ENCODE results near the gene SLC12A7. TPM values are rescaled to one million over a fixed set of nuclear protein-coding genes. Genes with fewer than 3 reads are reported as not detected.
"Not testable (repeated sequence)": the region's sequence is repeated elsewhere in the genome, so short reads cannot be mapped to it uniquely, and the experiment has no call there.

SLC12A7 gene
- 19.7 TPM for polyA plus RNA-seq (2013)

DNA sequence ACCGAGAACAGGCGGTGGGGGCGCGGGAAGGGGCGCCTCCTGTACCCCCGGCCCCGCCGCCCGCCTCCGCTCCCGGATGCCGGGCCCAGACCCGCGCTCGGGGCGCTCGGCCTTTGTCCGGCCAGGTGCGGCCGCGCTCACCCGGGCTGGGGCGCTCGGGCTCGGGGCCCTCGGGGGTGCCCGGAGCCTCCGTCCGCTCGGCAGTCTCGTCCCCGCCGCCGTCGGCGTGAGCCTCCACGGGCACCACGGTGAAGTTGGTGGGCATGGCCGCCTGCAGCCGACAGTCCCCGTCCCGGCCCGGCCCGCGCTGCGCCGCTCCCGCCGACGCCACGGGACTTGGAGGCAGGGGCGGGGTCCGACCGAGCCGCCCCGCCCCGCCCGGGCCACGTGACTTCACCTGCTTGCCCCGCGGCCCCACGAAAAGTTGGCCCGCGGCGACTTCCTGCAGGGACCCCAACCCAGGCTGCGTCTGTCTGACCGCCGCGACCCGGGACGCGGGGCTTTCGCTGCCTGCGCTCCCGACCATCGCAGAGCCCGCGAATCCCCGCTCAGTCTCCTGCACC lies at the start of gene SLC12A7:
TSS of gene SLC12A7 (minus strand) at position 337 of the 563 bp plus-strand sequence. CDS start at position 265, 72 bp downstream.
- no peaks in the 10 kb centered on the region for H3K27me3 ChIP-seq (replicated peaks in 2 of 5; ENCODE audit: control insufficient read depth in 4 of 5, insufficient read depth in 5 of 5, low read length in 4 of 5)
- POLR2A ChIA-PET: no interaction called here
- H3K9me3 ChIP-seq (ENCODE audit: control extremely low read depth in 1 of 5, control insufficient read depth in 4 of 5, insufficient read depth in 2 of 5, low read depth in 1 of 5, low read length in 4 of 5): no peaks in the 10 kb centered on the region
- CTCF ChIA-PET: no interaction called here
- peaks cover 0 to 11% (median 0%) of the 10 kb centered on the region in 4 experiments for H3K36me3 ChIP-seq (ENCODE audit: control insufficient read depth in 4 of 4, insufficient read depth in 4 of 4, low read length in 3 of 4)
- H3K4me1 ChIP-seq (ENCODE audit: control extremely low read depth in 1 of 4, control insufficient read depth in 4 of 4, insufficient read depth in 4 of 4, low read length in 3 of 4): peaks cover 2 to 59% (median 54%) of the 10 kb centered on the region in 4 experiments
- WGBS (ENCODE audit: insufficient coverage): 0% methylated on average over 58 of the region's 79 CpGs
- peak within 1 kb of the TSS; percentile 54 to 88 (median 81) for H3K4me3 ChIP-seq (ENCODE audit: control insufficient read depth in 1 of 7, extremely low read depth in 1 of 7, insufficient read depth in 4 of 7, low read depth in 2 of 7, low read length in 6 of 7)
- peak within 1 kb of the TSS; percentile 40 to 81 for H3K27ac ChIP-seq (ENCODE audit: insufficient read depth in 1 of 2, low read depth in 1 of 2, low read length in 2 of 2, poor library complexity in 1 of 2, severe bottlenecking in 2 of 2)
- DNase-seq: peak; percentile 29 to 61 (median 44)

DNA sequence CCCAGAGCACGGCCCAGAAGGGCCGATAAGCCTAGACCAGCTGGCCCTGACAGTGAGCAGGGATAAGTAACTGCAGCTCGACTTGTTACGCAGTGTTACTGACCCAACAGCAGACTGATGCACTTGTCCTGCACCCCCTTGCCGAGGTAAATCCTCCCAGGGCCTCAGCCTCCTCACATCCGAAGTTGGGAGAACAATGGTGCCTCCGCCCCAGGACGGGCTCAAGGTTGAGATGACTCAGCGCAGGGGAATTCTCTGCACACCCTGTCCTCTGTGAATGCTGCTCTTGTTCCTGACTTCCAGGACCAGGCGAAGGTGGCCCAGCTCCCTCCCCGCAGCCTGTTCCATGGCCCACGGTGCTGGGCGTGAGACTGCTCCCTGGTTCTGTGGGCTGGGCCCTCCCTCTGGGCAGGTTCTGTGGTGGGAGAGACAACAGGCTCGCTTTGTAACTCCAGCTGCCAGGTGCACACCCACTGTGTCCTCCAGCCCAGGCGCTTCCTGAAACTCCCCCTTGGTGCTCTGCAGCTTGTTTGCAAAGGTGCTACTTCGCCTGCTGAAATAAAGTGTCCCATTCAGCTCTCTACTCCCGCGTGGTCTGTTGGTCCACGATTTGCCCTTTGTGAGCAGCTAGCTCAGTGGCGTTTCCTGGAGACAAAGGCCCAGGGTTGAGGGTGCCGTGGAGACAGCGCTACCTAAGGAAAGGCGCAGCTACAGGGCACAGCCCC lies 49.4 kb upstream of the SLC12A7 start:
- ChIA-PET POLR2A (no interaction called here), CTCF (interaction anchor here (0.6 to 3.7 kb wide), 5 partner anchors 11 to 206 kb away, joined by 3 to 24 read pairs (median 3); no protein-coding TSS in a partner anchor)
- peaks cover 0 to 58% (median 13%) of the 10 kb centered on the region in 5 experiments for H3K27me3 ChIP-seq (replicated peaks in 2 of 5; ENCODE audit: control insufficient read depth in 4 of 5, insufficient read depth in 5 of 5, low read length in 4 of 5)
- DNase-seq: no peak
- 93% methylated on average over 23 of the region's 23 CpGs for WGBS (ENCODE audit: insufficient coverage)
- H3K9me3 ChIP-seq (ENCODE audit: control extremely low read depth in 1 of 5, control insufficient read depth in 4 of 5, insufficient read depth in 2 of 5, low read depth in 1 of 5, low read length in 4 of 5): peaks cover 0 to 7% (median 0%) of the 10 kb centered on the region in 5 experiments
- no peak overlapping the region for H3K4me3 ChIP-seq (ENCODE audit: control insufficient read depth in 1 of 7, extremely low read depth in 1 of 7, insufficient read depth in 4 of 7, low read depth in 2 of 7, low read length in 6 of 7)
- H3K36me3 ChIP-seq (ENCODE audit: control insufficient read depth in 4 of 4, insufficient read depth in 4 of 4, low read length in 3 of 4): no peaks in the 10 kb centered on the region
- no peak overlapping the region for H3K27ac ChIP-seq (ENCODE audit: insufficient read depth in 1 of 2, low read depth in 1 of 2, low read length in 2 of 2, poor library complexity in 1 of 2, severe bottlenecking in 2 of 2)
- H3K4me1 ChIP-seq (ENCODE audit: control extremely low read depth in 1 of 4, control insufficient read depth in 4 of 4, insufficient read depth in 4 of 4, low read length in 3 of 4): no peaks in the 10 kb centered on the region

DNA sequence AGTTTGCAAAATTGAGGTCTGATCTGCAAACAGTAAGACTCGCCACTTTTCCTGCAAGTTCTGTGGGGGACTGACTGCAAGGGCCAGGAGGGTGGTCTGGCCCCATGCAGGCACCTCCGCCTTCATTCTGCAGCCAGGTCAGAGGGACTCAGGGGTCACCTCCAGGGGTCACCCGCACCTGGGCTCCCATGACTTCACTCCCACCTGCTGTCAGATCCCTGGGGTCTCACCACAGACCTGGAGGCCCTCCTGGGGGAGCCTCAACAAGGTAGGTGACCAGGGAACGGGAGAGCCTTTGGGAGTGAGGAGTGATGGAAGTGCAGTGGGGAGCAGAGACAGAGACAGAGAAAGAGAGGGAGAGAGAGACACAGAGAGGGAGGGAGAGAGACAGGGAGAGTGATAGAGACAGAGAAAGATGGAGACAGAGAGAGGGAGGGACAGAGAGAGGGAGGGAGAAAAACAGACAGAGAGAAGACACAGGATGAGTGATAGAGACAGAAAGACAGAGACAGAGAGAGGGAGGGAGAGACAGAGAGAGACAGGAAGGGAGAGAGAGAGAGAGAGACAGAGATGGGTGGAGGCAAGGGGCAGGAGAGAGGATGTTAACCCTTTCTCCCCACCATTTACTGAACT lies 48.0 kb upstream of the SLC12A7 start:
- CTCF ChIA-PET: interaction anchor here (0.6 kb wide), 1 partner anchor 166 kb away, joined by 3 read pairs; no protein-coding TSS in a partner anchor
- DNase-seq: no peak
- Histone ChIP-seq H3K4me1 (ENCODE audit: control extremely low read depth in 1 of 4, control insufficient read depth in 4 of 4, insufficient read depth in 4 of 4, low read length in 3 of 4) (peaks cover 0 to 4% (median 0%) of the 10 kb centered on the region in 4 experiments), H3K27me3 (replicated peaks in 2 of 5; ENCODE audit: control insufficient read depth in 4 of 5, insufficient read depth in 5 of 5, low read length in 4 of 5) (peaks cover 0 to 61% (median 10%) of the 10 kb centered on the region in 5 experiments), H3K27ac (ENCODE audit: insufficient read depth in 1 of 2, low read depth in 1 of 2, low read length in 2 of 2, poor library complexity in 1 of 2, severe bottlenecking in 2 of 2) (no peak overlapping the region), H3K4me3 (ENCODE audit: control insufficient read depth in 1 of 7, extremely low read depth in 1 of 7, insufficient read depth in 4 of 7, low read depth in 2 of 7, low read length in 6 of 7) (no peak overlapping the region), H3K9me3 (ENCODE audit: control extremely low read depth in 1 of 5, control insufficient read depth in 4 of 5, insufficient read depth in 2 of 5, low read depth in 1 of 5, low read length in 4 of 5) (peaks cover 0 to 7% (median 0%) of the 10 kb centered on the region in 5 experiments), H3K36me3 (ENCODE audit: control insufficient read depth in 4 of 4, insufficient read depth in 4 of 4, low read length in 3 of 4) (no peaks in the 10 kb centered on the region)
- 82% methylated on average over 4 of the region's 4 CpGs for WGBS (ENCODE audit: insufficient coverage)
- POLR2A ChIA-PET: no interaction called here

DNA sequence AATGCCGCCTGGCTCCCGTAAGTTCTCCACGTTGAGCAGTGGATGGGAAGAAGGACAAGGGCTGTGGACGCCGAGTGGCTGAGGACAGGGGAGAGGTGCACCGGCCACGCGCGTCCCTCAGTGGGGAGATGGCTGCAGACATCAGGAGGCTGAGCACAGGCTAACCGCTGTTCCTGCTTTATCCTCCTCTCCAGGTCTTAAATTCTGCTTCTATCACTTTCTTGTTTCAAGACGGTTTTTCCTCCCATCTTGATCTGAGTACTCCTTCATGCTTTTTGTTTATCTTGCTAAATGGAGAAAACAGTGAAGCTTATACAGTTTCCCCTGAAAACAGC lies 47.4 kb upstream of the SLC12A7 start:
- 85% methylated on average over 10 of the region's 11 CpGs for WGBS (ENCODE audit: insufficient coverage)
- no peak for DNase-seq
- peaks cover 0 to 7% (median 0%) of the 10 kb centered on the region in 5 experiments for H3K9me3 ChIP-seq (ENCODE audit: control extremely low read depth in 1 of 5, control insufficient read depth in 4 of 5, insufficient read depth in 2 of 5, low read depth in 1 of 5, low read length in 4 of 5)
- peaks cover 0 to 65% (median 15%) of the 10 kb centered on the region in 5 experiments for H3K27me3 ChIP-seq (replicated peaks in 2 of 5; ENCODE audit: control insufficient read depth in 4 of 5, insufficient read depth in 5 of 5, low read length in 4 of 5)
- ChIA-PET CTCF (no interaction called here), POLR2A (interaction anchor here (0.5 kb wide), 1 partner anchor 42 kb away, joined by 3 read pairs; no protein-coding TSS in a partner anchor)
- H3K4me1 ChIP-seq (ENCODE audit: control extremely low read depth in 1 of 4, control insufficient read depth in 4 of 4, insufficient read depth in 4 of 4, low read length in 3 of 4): peaks cover 0 to 4% (median 0%) of the 10 kb centered on the region in 4 experiments
- no peak overlapping the region for H3K27ac ChIP-seq (ENCODE audit: insufficient read depth in 1 of 2, low read depth in 1 of 2, low read length in 2 of 2, poor library complexity in 1 of 2, severe bottlenecking in 2 of 2)
- no peaks in the 10 kb centered on the region for H3K36me3 ChIP-seq (ENCODE audit: control insufficient read depth in 4 of 4, insufficient read depth in 4 of 4, low read length in 3 of 4)
- H3K4me3 ChIP-seq (ENCODE audit: control insufficient read depth in 1 of 7, extremely low read depth in 1 of 7, insufficient read depth in 4 of 7, low read depth in 2 of 7, low read length in 6 of 7): no peak overlapping the region

DNA sequence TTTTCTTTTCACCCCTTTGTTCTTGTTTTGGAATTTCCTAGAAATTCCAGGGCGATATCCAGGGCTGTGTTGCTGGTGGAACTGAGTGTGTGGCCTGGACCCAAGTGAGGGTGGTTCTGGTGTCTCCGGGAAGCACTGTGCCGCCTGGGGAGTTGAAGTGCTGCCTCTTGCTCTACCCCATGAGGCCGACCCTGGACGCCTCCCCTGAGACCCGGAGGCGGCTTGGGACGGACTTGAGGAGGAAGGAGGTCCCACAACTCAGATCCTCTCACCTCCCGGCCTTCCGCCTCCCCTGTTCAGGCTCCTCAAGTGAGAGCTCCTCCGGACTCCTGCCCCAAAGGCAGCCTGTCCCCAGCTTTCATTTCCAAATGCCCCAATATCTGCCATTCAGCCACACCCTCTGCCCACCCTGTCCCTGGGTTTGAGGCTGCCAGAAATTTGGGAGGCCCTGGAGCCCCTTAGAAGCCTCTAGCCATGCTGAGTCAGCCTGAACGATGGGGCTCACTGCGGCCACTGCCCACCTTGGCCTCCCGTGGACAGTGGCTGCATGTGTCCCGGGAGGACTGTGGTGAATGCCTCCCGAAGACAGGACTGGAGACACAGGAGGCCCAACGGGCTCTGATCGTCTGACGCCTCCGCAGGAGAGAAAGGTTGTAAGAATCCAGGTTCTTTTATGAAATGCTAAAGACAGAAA lies 46.9 kb upstream of the SLC12A7 start:
- no peak overlapping the region for H3K4me3 ChIP-seq (ENCODE audit: control insufficient read depth in 1 of 7, extremely low read depth in 1 of 7, insufficient read depth in 4 of 7, low read depth in 2 of 7, low read length in 6 of 7)
- 80% methylated on average over 19 of the region's 20 CpGs for WGBS (ENCODE audit: insufficient coverage)
- H3K27ac ChIP-seq (ENCODE audit: insufficient read depth in 1 of 2, low read depth in 1 of 2, low read length in 2 of 2, poor library complexity in 1 of 2, severe bottlenecking in 2 of 2): no peak overlapping the region
- CTCF ChIA-PET: no interaction called here
- H3K4me1 ChIP-seq (ENCODE audit: control extremely low read depth in 1 of 4, control insufficient read depth in 4 of 4, insufficient read depth in 4 of 4, low read length in 3 of 4): peaks cover 0 to 4% (median 0%) of the 10 kb centered on the region in 4 experiments
- H3K36me3 ChIP-seq (ENCODE audit: control insufficient read depth in 4 of 4, insufficient read depth in 4 of 4, low read length in 3 of 4): no peaks in the 10 kb centered on the region
- H3K9me3 ChIP-seq (ENCODE audit: control extremely low read depth in 1 of 5, control insufficient read depth in 4 of 5, insufficient read depth in 2 of 5, low read depth in 1 of 5, low read length in 4 of 5): peaks cover 0 to 7% (median 0%) of the 10 kb centered on the region in 5 experiments
- POLR2A ChIA-PET: interaction anchor here (0.5 kb wide), 1 partner anchor 42 kb away, joined by 3 read pairs; no protein-coding TSS in a partner anchor
- H3K27me3 ChIP-seq (replicated peaks in 2 of 5; ENCODE audit: control insufficient read depth in 4 of 5, insufficient read depth in 5 of 5, low read length in 4 of 5): peaks cover 0 to 70% (median 16%) of the 10 kb centered on the region in 5 experiments
- DNase-seq: no peak

DNA sequence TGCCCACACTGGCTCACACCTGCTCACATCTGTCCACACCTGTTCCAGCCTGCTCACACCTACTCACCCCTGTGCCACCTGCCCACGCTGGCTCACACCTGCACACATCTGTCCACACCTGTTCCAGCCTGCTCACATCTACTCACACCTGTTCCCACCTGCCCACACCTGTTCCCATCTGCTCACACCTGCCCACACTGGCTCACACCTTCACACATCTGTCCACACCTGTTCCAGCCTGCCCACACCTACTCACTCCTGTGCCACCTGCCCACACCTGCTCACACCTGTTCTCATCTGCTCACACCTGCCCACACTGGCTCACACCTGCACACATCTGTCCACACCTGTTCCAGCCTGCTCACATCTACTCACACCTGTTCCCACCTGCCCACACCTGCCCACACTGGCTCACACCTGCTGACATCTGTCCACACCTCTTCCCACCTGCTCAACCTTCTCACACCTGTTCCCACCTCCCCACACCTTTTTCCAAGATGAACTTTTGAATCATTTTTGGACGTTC lies 45.7 kb upstream of the SLC12A7 start:
- H3K36me3 ChIP-seq (ENCODE audit: control insufficient read depth in 4 of 4, insufficient read depth in 4 of 4, low read length in 3 of 4); H3K4me1 ChIP-seq (ENCODE audit: control extremely low read depth in 1 of 4, control insufficient read depth in 4 of 4, insufficient read depth in 4 of 4, low read length in 3 of 4); H3K9me3 ChIP-seq (ENCODE audit: control extremely low read depth in 1 of 5, control insufficient read depth in 4 of 5, insufficient read depth in 2 of 5, low read depth in 1 of 5, low read length in 4 of 5); POLR2A ChIA-PET; DNase-seq; H3K27ac ChIP-seq (ENCODE audit: insufficient read depth in 1 of 2, low read depth in 1 of 2, low read length in 2 of 2, poor library complexity in 1 of 2, severe bottlenecking in 2 of 2); H3K4me3 ChIP-seq (ENCODE audit: control insufficient read depth in 1 of 7, extremely low read depth in 1 of 7, insufficient read depth in 4 of 7, low read depth in 2 of 7, low read length in 6 of 7): not testable (repeated sequence)
- H3K27me3 ChIP-seq (replicated peaks in 2 of 5; ENCODE audit: control insufficient read depth in 4 of 5, insufficient read depth in 5 of 5, low read length in 4 of 5): peaks cover 0 to 83% (median 19%) of the 10 kb centered on the region in 5 experiments
- CTCF ChIA-PET: interaction anchor here (0.7 kb wide), 1 partner anchor 10 kb away, joined by 3 read pairs; no protein-coding TSS in a partner anchor
- 90% methylated on average over 1 of the region's 2 CpGs for WGBS (ENCODE audit: insufficient coverage)
